HG02840 (cell line): ENCODE results near the gene TMEM115.

Experiments used
- ATAC-seq: cut with Tn5 transposase; IDR thresholded peaks from one replicate; pipeline ENCODE4 v1.9.1; 2021; ENCODE audit warnings: mild to moderate bottlenecking, moderate library complexity, moderate number of reproducible peaks; ENCODE audit not compliant: unreplicated experiment, low FRiP score

The TMEM115 gene

DNA sequence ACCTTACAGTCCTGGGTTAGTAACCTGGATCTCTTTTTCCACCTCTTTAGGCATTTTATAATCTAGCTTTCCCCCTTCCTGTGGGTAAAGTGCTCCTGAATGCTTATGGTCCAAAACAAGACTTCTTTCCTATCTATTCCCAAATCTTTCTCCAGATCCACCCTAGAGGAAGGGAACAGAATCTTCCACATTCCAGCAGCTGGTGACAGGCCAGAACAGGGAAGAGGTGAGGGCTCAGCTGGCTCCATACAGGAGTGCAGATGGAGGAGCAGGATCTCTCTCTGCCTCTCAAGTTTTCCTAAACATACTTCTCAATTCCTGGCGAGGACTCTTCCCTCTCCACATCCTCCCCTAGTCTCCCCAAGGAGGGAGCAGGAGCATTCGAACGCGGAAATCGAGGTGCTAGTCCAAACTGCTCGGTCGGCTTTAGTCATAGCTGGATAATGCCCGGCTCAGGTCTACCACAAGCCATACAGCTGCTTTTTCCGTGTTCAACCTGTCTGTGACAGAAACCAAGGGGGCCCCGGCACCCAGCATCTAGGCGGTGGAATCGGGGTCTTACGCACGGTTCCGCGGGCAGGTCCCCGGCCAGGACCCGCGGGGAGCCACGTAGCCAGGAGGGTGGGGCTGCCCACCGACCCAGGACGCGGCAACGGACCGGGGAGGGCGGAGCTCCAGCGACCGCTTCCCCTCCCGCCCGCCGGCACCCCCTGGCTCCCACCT is 22.7 kb downstream of the TMEM115 start:
- ATAC-seq: peak; percentile 36

GRCh38 chr3:50334339-50335075 is 24.8 kb downstream of the TMEM115 start:
- ATAC-seq: no peak

DNA sequence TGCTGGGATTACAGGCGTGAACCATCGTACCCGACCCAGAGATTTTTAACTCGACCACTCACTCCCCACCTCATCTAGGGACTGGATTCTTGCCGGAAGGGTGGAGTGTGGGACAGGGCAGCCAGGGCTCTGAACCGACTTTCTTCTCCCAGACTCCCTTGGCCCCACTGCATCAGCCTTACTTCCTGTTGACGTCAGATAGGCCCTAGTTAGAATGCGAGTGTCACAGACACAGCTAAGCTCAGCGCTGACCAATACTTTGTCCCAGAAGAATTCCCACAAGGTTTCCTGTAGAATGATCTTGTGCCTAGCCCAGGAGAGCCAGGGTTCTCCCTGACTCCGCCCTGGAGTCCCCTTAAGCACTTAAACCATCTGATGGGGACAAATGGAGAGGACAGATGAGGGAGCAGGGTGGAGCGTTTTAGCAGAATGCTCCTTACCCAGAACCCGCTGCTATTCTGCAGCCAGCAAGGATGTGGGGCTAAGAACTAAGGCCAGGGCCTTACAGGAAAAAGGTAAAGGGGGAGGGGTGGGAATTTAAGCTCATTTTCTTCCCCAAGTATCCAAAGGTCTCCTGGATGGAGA is 25.5 kb downstream of the TMEM115 start:
- no peak for ATAC-seq

DNA sequence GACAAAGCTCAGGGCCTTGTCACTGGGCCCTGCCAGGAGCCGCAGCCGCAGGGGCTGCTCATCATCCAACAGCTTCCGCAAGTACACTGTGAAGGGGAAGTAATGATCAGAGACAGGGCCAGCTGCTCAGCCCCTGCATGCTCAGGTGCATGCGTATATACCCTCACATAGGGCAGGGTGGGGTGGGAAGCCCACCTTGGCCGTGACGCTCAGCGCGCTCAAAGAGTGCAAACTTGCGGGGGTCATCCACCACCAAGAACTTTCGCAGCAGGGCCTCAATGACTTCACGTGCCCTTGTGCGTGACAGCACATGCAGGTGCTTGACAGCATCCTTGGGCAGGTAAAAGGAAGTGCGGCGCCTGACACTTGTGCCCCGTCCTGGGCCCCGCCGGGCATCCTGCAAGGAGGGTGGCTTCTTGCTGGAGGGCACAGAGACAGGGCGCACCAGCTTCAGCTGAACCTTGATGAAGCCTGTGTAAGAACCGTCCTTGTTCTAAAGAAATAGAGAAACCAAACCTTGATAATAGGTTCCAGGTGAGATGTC is 27.9 kb downstream of the TMEM115 start:
- no peak for ATAC-seq

DNA sequence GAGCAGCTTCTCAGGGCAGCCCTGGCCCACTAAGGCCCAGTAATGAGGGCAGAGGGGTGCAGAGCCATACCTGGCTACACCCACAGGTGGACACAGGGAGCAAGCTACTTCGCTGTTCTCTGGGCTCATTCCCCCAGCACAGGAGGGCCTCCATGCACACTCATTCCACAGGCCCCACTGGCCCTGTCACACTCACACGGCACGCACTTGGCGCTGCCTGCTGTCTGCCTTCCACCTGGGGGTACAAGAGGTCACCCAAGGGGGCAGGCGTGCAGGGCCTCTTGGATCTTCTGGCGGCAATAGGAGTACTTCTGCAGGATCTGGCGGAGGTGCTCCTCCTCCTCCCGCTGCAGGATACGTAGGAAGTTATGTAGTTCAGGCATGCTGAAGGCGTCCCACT is 29.0 kb downstream of the TMEM115 start:
- no peak for ATAC-seq

DNA sequence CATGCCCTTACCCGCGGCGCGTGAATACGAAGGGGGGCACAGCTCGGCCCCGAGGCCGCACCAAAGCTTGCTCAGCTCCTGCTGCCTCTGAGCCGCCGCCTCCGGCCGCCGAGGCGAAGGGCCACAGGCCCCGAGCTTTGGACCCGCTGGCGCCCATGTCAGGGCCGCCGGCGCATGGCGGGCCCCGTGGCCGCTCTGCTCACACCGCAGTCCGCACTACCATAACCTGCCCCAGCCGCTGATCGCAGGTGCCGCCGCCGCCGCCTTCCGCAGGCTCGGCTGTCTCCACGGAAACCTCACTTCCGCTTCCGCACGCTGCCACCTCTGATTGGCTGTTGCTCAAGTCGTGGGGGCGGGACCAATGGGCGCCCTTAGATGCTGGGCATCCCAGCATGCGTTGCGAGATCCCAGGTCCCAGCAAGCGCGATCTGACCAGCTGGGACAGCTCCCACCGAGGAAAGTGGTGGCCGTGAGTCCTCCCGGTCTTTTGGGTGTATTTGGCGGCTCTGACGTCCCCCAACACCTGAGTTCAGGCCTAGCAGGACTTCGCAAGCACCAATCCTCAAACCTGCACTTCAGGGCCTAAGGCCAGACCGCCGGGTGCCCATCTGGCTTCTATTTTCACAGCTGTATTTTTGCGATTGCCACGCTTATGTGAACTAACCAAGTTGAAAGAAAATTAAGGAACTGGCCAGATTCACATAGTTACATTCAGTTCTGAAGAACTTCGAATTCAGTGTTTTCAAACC is 31.2 kb downstream of the TMEM115 start, which contains the start of gene TUSC2:
Gene TUSC2, minus strand, starts transcription at position 281 of the 749 bp plus-strand sequence. Its CDS starts 124 bp downstream, at position 157.
- peak; percentile 86 for ATAC-seq

DNA sequence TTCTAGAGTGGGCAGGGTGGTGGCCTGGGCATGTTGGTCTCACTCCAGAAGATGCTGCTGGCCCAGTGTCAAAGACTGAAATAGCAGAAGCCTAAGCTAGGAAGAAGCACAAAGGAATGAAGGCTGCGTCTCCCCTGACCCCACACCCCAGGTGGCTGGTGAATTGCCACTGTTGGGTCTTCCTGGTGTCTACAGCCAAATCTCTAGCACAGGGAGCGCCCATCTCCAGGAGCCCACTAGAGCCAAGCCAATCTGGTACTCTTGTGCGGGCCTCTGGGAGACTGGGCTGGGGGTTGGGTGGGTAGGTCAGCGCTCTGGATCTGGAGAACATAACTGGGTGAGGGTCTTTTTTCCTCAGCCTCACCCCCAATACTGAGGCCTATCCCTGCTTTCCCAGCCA is 32.2 kb downstream of the TMEM115 start:
- no peak for ATAC-seq

DNA sequence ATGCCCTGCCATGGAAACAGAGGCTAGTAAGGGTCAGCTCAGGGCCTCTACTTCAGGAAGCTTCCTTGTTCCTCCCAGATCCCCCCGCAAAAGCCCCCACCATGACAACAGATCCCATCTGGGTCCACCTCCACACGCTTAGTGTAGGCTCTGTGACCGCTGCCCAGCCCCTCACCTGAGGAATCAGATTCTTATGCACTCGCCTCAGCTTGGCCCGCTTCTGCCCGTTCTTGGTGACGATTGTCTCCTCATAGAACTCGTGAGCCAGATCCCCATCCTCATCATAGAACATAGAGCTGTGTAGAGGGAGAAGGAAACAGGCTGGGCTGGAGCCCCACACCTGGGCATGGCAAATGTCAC is 33.2 kb downstream of the TMEM115 start:
- ATAC-seq: no peak

DNA sequence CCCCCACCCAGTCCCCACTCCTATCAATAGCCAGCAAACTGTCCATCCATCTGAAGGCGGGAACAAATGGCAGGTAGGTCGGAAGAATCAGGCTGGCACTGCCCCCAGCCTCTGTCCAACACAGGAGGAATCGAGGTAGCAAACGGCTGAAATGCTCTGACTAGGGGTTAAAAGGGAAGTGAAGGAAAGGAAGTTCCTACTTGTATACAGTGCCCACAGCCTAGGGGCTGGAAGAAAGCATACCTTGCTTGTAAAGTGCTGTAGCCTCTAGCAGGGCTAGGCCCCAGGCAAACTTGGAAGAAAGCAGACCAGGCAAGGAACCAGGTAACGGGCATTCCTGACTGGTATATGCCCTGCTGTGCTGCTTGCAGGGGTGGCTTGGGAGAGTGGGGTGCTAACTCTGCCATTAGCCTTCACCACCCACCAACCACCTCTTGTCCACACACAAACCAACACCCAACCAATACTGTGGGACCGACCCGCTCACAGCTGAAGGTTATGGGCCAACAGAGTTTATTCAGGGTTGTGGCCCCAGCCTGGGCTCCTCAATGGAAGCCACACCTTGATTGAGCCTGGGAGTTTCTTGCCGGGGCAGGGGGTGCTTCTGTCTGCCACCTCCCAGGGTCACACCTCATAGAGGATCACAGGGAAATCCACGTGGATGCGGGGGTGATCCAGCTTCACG is 33.7 kb downstream of the TMEM115 start:
- no peak for ATAC-seq

DNA sequence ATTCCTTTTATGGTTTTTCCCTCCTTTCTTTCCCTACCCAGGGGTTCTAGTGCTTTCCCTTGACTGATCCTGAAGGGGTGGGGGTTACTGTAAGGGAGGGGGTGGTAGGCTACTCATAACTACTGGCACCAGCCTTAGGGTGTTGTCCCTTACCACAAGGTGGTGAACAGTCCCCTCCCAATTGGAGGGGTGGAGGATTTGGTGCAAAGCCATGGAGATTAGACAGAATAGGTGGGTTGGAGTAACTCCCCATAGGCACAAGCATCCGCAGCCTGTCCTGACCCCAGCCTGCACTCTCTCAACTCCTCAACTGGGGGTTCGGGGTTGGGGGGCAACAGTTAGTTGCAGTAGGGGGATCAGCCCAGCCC is 34.2 kb downstream of the TMEM115 start:
- ATAC-seq: no peak

- no peak for ATAC-seq
Observed at GRCh38 chr3:50324351-50325112, 34.8 kb downstream of the TMEM115 start.

DNA sequence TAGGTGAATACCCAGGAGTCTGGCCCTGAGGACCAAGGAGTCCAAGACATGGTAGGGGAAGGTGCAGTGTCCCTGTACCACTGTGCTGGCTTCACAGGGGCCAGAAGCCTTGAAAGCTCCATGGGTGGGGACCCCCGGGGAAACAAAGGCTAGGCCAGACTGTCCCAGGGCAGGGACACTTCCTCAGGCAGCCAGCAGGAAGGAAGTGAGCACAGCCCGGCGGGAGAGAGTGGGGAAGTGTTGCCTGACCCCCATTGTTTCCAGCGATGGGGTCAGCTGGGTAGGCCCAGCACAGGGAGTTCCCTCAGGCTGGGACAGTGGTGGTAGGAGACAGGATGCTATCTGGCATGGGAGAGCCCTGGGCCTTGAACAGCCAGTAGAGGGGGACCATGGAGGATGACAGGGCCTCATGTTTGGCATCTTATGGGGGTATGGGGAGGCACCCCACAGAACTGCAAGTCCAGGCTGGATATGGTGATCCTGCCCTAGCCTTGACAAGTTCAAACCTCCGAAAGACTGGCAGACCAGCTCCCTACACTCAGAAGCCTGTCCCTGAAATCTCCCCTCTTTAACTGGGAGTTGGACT is 35.6 kb downstream of the TMEM115 start:
- no peak for ATAC-seq

DNA sequence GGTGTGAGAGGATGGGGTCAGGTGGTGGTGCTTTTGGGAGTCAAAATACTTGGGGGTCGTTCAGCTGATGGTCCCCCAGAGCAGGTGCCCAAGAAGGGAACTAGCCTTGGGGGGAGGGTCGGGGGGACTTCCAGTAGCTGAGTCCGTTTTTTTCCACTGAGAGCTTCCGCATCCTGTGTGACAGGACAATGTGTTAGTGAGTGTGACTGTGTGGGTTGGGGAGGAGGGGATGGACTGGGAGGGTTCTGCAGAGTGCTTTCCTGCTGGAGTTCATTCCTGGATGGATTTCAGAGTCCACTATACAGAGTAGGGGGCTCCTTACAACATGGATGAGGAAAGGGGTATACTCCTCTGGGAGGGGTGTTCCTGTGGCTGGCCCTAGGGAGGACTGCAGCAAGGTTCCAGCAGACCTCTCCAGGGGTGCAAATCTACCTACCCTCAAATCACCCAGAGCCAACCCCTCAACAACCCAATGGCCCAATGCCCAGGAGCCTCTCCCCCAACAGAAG is 36.2 kb downstream of the TMEM115 start:
- no peak for ATAC-seq

- ATAC-seq: no peak
Observed at GRCh38 chr3:50322386-50323091, 36.8 kb downstream of the TMEM115 start, which contains the start of gene HYAL2. Gene HYAL2 (minus strand): TSS chr3:50322745. CDS start chr3:50320489, 2,256 bp downstream.

DNA sequence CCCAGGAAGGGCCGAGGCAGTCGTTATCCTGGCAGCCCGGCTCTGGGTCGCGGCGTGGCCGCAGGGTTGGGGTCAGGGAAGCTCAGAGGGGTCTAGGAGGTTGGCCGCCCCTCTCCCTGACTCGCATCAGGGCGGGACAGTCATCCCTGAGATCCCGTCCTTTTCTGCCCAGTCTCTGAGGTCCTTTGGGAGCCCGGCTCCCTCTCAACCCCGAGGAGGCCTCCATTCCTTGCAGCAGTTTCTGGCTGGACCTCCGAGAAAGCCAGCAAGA is 37.3 kb downstream of the TMEM115 start:
- no peak for ATAC-seq

GRCh38 chr3:50321336-50322114 is 37.8 kb downstream of the TMEM115 start:
- ATAC-seq: peak; percentile 80

- ATAC-seq: peak; percentile 50
Observed at GRCh38 chr3:50320853-50321335, 38.4 kb downstream of the TMEM115 start.
